ENCODE data around the gene GPI. TPM values are rescaled to one million over a fixed set of nuclear protein-coding genes. Genes with fewer than 3 reads are reported as not detected.

Gene GPI
- total RNA-seq, 1 experiment from 2014 or later = 201 TPM

GRCh38 chr19:34319230-34319585 is 45.8 kb upstream of the GPI start:
- no peaks in the 10 kb centered on the region for H3K27me3 Mint-ChIP-seq (ENCODE audit: insufficient read depth, unreplicated experiment)
- ChIA-PET POLR2A (interaction anchor here (0.7 kb wide), 1 partner anchor 78 kb away, joined by 3 read pairs; no protein-coding TSS in a partner anchor), CTCF (interaction anchor here (1.3 kb wide), 1 partner anchor 13 kb away, joined by 4 read pairs; no protein-coding TSS in a partner anchor)
- BruUV-seq (replicated peaks) = no TSS peak
- H3K9me3 Mint-ChIP-seq (ENCODE audit: unreplicated experiment) = no peaks in the 10 kb centered on the region
- no peak overlapping the region for H3K27ac Mint-ChIP-seq (ENCODE audit: low read depth, unreplicated experiment)
- intact Hi-C loops (cut with micrococcal nuclease) = no loop called here
- H3K36me3 Mint-ChIP-seq (ENCODE audit: insufficient read depth, unreplicated experiment) = peaks cover 23% of the 10 kb centered on the region
- TF ChIP-seq CTCF (IDR thresholded peaks at IDR 0.05; ENCODE audit: unreplicated experiment) = no peak
- DNase-seq (ENCODE audit: unreplicated experiment) = no peak
- H3K4me3 Mint-ChIP-seq (ENCODE audit: unreplicated experiment) = no peak overlapping the region
- peaks cover 27% of the 10 kb centered on the region for H3K4me1 Mint-ChIP-seq (ENCODE audit: insufficient read depth, unreplicated experiment)

GRCh38 chr19:34319785-34320184 is 45.2 kb upstream of the GPI start:
- H3K9me3 Mint-ChIP-seq (ENCODE audit: unreplicated experiment) = no peaks in the 10 kb centered on the region
- peaks cover 28% of the 10 kb centered on the region for H3K36me3 Mint-ChIP-seq (ENCODE audit: insufficient read depth, unreplicated experiment)
- H3K4me1 Mint-ChIP-seq (ENCODE audit: insufficient read depth, unreplicated experiment) = peaks cover 27% of the 10 kb centered on the region
- peak; percentile 59 for DNase-seq (ENCODE audit: unreplicated experiment)
- H3K27me3 Mint-ChIP-seq (ENCODE audit: insufficient read depth, unreplicated experiment) = no peaks in the 10 kb centered on the region
- ChIA-PET CTCF (interaction anchor here (0.7 to 1.2 kb wide), 2 partner anchors 16 to 37 kb away, joined by 4 read pairs; no protein-coding TSS in a partner anchor), POLR2A (no interaction called here)
- no peak for TF ChIP-seq CTCF (IDR thresholded peaks at IDR 0.05; ENCODE audit: unreplicated experiment)
- intact Hi-C loops (cut with micrococcal nuclease) = no loop called here
- H3K27ac Mint-ChIP-seq (ENCODE audit: low read depth, unreplicated experiment) = no peak overlapping the region
- no TSS peak for BruUV-seq (replicated peaks)
- H3K4me3 Mint-ChIP-seq (ENCODE audit: unreplicated experiment) = no peak overlapping the region

- intact Hi-C loops (cut with micrococcal nuclease) = no loop called here
These were observed 44.7 kb upstream of the GPI start for GRCh38 chr19:34320277-34320676.

GRCh38 chr19:34321735-34322134 is 43.3 kb upstream of the GPI start:
- H3K36me3 Mint-ChIP-seq (ENCODE audit: insufficient read depth, unreplicated experiment) = peaks cover 35% of the 10 kb centered on the region
- H3K27me3 Mint-ChIP-seq (ENCODE audit: insufficient read depth, unreplicated experiment) = no peaks in the 10 kb centered on the region
- DNase-seq (ENCODE audit: unreplicated experiment) = no peak
- peaks cover 27% of the 10 kb centered on the region for H3K4me1 Mint-ChIP-seq (ENCODE audit: insufficient read depth, unreplicated experiment)
- no peak overlapping the region for H3K4me3 Mint-ChIP-seq (ENCODE audit: unreplicated experiment)
- H3K27ac Mint-ChIP-seq (ENCODE audit: low read depth, unreplicated experiment) = no peak overlapping the region
- ChIA-PET CTCF (interaction anchor here (0.6 to 1.3 kb wide), 3 partner anchors 14 to 16 kb away, joined by 3 read pairs; no protein-coding TSS in a partner anchor), POLR2A (no interaction called here)
- BruUV-seq (replicated peaks) = no TSS peak
- no peaks in the 10 kb centered on the region for H3K9me3 Mint-ChIP-seq (ENCODE audit: unreplicated experiment)
- intact Hi-C loops (cut with micrococcal nuclease) = no loop called here
- no peak for TF ChIP-seq CTCF (IDR thresholded peaks at IDR 0.05; ENCODE audit: unreplicated experiment)

More at GRCh38 chr19:34320277-34320676, 44.7 kb upstream of the GPI start:
- TF ChIP-seq CTCF (IDR thresholded peaks at IDR 0.05; ENCODE audit: unreplicated experiment) = no peak
- DNase-seq (ENCODE audit: unreplicated experiment) = no peak
- ChIA-PET CTCF (interaction anchor here (0.6 to 1.3 kb wide), 4 partner anchors 10 to 151 kb away, joined by 3 to 8 read pairs (median 4); no protein-coding TSS in a partner anchor), POLR2A (no interaction called here)
- Mint-ChIP-seq H3K27me3 (ENCODE audit: insufficient read depth, unreplicated experiment) (no peaks in the 10 kb centered on the region), H3K4me3 (ENCODE audit: unreplicated experiment) (no peak overlapping the region), H3K9me3 (ENCODE audit: unreplicated experiment) (no peaks in the 10 kb centered on the region), H3K4me1 (ENCODE audit: insufficient read depth, unreplicated experiment) (peaks cover 27% of the 10 kb centered on the region), H3K36me3 (ENCODE audit: insufficient read depth, unreplicated experiment) (peaks cover 28% of the 10 kb centered on the region), H3K27ac (ENCODE audit: low read depth, unreplicated experiment) (no peak overlapping the region)
- BruUV-seq (replicated peaks) = no TSS peak

All from MCF 10A (cell line).